GM06990 (cell line): ENCODE data around the gene URAD.

Experiments
- DNase-seq: peaks from one replicate; pipeline ENCODE4 v3.0.0-alpha.2; 2011; ENCODE audit not compliant: insufficient read length; ENCODE audit errors: extremely low read depth
- H3K27me3 ChIP-seq: replicated peaks from 2 replicates; pipeline ENCODE4 v1.6.0; 2011; ENCODE audit warnings: low read length; ENCODE audit not compliant: control insufficient read depth, insufficient read depth
- H3K36me3 ChIP-seq: 2 replicates; pipeline ENCODE4 v1.5.1; 2011; ENCODE audit warnings: low read length; ENCODE audit not compliant: control insufficient read depth, insufficient read depth
- H3K4me3 ChIP-seq: replicated peaks from 2 replicates; pipeline ENCODE4 v1.5.1; 2011; ENCODE audit warnings: low read depth, mild to moderate bottlenecking, control low read depth, low read length
- TF ChIP-seq, protein P1 (sequence below): IDR thresholded peaks from 2 replicates; pipeline ENCODE4 v1.5.1; 2011; ENCODE audit warnings: low read length, control low read depth, mild to moderate bottlenecking, inconsistent platforms; ENCODE audit not compliant: insufficient read depth, poor library complexity, severe bottlenecking

The URAD gene

DNA sequence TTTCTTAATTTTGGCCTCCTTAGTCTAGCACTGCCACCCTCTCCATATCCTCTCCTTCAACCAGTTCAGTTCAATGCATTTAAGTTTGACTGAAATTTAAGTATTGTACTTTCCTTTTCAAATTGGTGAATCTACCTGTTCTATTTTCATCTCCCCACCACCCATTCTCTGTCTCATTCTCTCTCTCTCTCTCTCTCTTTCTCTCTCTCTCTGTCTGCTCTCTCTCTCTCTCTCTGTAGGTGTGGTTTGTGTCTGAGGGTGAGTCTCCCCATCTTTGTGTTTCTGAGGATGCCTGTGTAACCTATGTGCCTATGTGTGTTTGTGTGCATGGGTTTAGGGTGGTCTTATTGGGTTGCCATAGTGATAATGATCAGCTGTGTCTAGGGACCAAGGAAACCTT lies 58.6 kb downstream of the URAD start:
- DNase-seq: no peak
- H3K4me3 ChIP-seq: no peak overlapping the region
- TF ChIP-seq, protein P1, sequence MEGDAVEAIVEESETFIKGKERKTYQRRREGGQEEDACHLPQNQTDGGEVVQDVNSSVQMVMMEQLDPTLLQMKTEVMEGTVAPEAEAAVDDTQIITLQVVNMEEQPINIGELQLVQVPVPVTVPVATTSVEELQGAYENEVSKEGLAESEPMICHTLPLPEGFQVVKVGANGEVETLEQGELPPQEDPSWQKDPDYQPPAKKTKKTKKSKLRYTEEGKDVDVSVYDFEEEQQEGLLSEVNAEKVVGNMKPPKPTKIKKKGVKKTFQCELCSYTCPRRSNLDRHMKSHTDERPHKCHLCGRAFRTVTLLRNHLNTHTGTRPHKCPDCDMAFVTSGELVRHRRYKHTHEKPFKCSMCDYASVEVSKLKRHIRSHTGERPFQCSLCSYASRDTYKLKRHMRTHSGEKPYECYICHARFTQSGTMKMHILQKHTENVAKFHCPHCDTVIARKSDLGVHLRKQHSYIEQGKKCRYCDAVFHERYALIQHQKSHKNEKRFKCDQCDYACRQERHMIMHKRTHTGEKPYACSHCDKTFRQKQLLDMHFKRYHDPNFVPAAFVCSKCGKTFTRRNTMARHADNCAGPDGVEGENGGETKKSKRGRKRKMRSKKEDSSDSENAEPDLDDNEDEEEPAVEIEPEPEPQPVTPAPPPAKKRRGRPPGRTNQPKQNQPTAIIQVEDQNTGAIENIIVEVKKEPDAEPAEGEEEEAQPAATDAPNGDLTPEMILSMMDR: no peak
- H3K27me3 ChIP-seq: peaks cover 2% of the 10 kb centered on the region
- no peaks in the 10 kb centered on the region for H3K36me3 ChIP-seq

DNA sequence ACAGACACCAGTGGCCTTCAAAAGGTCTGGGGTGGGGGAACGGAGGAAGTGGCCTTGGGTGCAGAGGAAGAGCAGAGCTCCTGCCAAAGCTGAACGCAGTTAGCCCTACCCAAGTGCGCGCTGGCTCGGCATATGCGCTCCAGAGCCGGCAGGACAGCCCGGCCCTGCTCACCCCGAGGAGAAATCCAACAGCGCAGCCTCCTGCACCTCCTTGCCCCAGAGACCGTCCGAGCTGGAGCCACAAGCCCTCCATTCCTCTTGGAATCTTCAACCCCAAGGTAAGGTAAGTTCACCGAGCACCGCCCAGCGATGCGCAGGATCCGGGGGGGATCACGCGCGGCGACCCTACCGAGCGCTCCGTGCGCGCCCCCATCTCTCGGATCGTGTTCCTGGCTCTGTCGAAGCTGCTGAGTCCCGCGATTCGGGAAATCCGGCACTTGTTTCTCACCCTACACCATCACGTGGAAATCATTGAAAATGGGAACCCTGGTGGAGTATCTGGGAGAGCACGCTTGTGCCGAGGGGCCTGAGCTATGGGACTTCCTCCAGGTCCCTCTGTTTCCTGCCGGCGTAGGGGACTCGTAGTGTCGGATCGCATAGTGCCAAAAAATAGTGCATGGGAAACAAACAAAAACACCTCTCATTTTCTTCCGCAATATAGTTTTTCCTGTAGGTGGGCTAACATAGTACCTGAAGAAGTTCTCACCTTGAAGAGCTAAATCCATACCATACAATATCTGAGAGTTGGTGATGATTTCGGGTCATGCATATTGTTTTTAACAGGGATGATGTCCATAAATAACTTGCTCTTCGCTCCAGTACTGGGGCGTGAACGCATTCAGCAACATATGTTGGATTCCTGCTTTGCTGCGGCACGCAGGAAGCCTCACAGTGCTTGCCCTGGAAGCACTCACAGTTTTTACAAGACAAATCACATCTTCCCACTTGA lies 59.4 kb downstream of the URAD start:
- TF ChIP-seq, protein P1: no peak
- DNase-seq: no peak
- no peaks in the 10 kb centered on the region for H3K36me3 ChIP-seq
- H3K4me3 ChIP-seq: no peak overlapping the region
- H3K27me3 ChIP-seq: peaks cover 2% of the 10 kb centered on the region

DNA sequence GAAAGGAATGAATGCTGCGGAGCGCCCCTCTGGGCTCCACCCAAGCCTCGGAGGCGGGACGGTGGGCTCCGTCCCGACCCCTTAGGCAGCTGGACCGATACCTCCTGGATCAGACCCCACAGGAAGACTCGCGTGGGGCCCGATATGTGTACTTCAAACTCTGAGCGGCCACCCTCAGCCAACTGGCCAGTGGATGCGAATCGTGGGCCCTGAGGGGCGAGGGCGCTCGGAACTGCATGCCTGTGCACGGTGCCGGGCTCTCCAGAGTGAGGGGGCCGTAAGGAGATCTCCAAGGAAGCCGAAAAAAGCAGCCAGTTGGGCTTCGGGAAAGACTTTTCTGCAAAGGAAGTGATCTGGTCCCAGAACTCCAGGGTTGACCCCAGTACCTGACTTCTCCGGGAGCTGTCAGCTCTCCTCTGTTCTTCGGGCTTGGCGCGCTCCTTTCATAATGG lies 60.1 kb downstream of the URAD start:
- peaks cover 2% of the 10 kb centered on the region for H3K27me3 ChIP-seq
- no peak for DNase-seq
- TF ChIP-seq, protein P1: no peak

More for the DNA sequence above, 60.1 kb downstream of the URAD start:
- Histone ChIP-seq H3K4me3 (no peak overlapping the region), H3K36me3 (no peaks in the 10 kb centered on the region)
